Brain microvascular endothelial cell (primary cell): ENCODE data around the gene THUMPD3.

Source experiments
- DNase-seq: peaks from one replicate; pipeline ENCODE4 v3.0.0-alpha.2; 2020
- H3K27ac ChIP-seq: fragments of 250-450 bp; sonication (Bioruptor Pico); 2 replicates; pipeline ENCODE4 v1.5.1; 2020; ENCODE audit warnings: mild to moderate bottlenecking, moderate library complexity
- H3K27me3 ChIP-seq: fragments of 250-450 bp; sonication (Bioruptor Pico); replicated peaks from 2 replicates; pipeline ENCODE4 v1.5.1; 2020; ENCODE audit warnings: mild to moderate bottlenecking
- H3K36me3 ChIP-seq: fragments of 250-450 bp; sonication (Bioruptor Pico); replicated peaks from 2 replicates; pipeline ENCODE4 v1.5.1; 2020; ENCODE audit warnings: mild to moderate bottlenecking
- H3K4me3 ChIP-seq: 2 replicates; pipeline ENCODE4 v1.5.1; 2011; ENCODE audit warnings: low read depth, mild to moderate bottlenecking, control low read depth, low read length, moderate library complexity
- CTCF ChIP-seq: IDR thresholded peaks from 2 replicates; pipeline ENCODE4 v1.5.1; 2011; ENCODE audit warnings: low read depth, mild to moderate bottlenecking, moderate library complexity, low read length, control low read depth, inconsistent platforms; ENCODE audit errors: missing control alignments
- in situ Hi-C: cut with HindIII; loops from 2 replicates; pipeline ENCODE4 v1.10.0; 2017; ENCODE audit warnings: low sequenced_read_pairs, low pct_ligation_motif_present

Gene THUMPD3

GRCh38 chr3:9369508-9369907 is 6.7 kb downstream of the THUMPD3 start:
- no peak for TF ChIP-seq CTCF
- Histone ChIP-seq H3K27me3 (no peaks in the 10 kb centered on the region), H3K36me3 (peaks cover 48% of the 10 kb centered on the region), H3K4me3 (no peak overlapping the region), H3K27ac (no peak overlapping the region)
- in situ Hi-C loops = loop anchor here (25.0 kb wide), 1 partner anchor 93 kb away; no protein-coding TSS in a partner anchor
- DNase-seq = no peak

DNA sequence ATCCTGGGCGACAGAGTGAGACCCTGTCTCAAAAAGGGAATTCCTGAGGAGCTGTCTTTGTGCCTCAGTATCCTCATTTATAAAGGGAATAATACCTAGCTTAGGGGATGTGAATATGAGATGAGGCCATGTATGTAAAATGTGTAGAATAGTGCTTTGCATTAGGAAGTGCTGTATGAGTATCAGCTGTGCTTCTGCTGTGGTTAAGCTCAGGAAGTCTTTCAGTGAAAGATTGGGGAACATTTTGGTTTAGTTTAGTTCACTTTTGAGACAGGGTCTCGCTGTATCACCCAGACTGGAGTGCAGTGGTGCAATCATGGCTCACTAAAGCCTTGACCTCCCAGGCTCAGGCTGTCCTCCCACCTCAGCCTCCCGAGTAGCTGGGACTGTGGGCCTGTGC is 10.6 kb downstream of the THUMPD3 start:
- Histone ChIP-seq H3K27ac (no peak overlapping the region), H3K27me3 (no peaks in the 10 kb centered on the region), H3K4me3 (no peak overlapping the region), H3K36me3 (peaks cover 61% of the 10 kb centered on the region)
- no peak for TF ChIP-seq CTCF
- DNase-seq = no peak
- in situ Hi-C loops = loop anchor here (25.0 kb wide), 1 partner anchor 89 kb away; no protein-coding TSS in a partner anchor

DNA sequence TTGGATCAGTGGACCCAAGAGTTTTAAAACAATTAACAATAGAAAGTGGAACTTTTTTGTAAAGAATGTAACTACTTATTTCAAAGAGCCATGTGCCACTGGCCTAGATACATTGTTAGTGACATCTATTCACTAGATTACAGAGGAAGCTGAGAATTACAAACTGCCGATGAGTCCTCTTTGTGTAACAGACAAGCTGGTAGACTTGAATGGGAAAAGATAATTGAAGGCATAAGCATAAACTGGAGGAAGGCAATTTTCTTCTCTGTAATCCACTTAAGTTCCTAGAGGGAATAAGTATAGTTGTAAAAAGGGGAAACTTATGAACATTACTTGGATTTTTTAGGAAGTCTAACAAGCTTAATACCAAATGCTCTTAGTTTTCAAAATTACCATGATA is 15.1 kb downstream of the THUMPD3 start:
- Histone ChIP-seq H3K27me3 (no peaks in the 10 kb centered on the region), H3K27ac (no peak overlapping the region), H3K4me3 (no peak overlapping the region), H3K36me3 (peaks cover 44% of the 10 kb centered on the region)
- no peak for DNase-seq
- TF ChIP-seq CTCF = no peak
- in situ Hi-C loops = no loop called here

DNA sequence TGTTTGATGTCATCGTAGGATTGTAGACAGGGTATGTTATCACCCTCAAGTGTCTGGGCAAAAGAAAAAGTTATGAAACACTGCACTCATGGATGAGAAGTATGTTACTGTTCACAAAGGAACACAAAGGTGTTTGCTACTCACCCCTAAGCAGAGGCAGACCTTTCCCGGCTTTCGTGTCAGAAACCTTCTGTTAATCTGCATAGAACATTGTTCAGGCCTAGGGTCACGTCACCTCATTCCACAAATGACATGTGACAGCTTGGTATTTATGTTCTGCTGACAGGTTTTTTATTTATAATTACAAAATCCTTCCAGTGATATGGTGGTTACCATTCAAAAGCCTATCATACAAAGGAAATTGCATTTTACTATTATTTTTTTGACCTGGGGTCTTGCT is 16.5 kb downstream of the THUMPD3 start:
- H3K27ac ChIP-seq = no peak overlapping the region
- TF ChIP-seq CTCF = no peak
- in situ Hi-C loops = no loop called here
- H3K27me3 ChIP-seq = no peaks in the 10 kb centered on the region
- no peak for DNase-seq
- peaks cover 40% of the 10 kb centered on the region for H3K36me3 ChIP-seq
- no peak overlapping the region for H3K4me3 ChIP-seq

DNA sequence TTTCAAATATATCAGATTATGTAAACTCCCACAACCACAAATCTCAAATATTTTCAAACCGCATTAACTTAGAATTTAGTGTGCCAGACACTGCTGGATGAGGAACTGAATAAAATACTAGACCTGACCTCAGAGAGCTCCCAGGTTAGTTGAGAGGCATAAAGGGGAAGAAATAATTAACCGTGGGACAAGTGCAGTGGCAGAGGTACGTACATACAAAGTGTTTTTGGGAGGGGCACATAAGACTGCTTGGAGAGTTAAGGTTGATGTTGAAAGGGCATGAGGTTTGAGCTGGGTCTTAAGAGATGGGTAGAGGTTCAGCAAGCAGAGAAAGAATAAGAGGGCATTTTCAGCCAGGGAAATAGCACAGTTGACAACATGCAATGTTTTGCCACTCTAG is 17.2 kb downstream of the THUMPD3 start:
- DNase-seq = no peak
- H3K27ac ChIP-seq = no peak overlapping the region
- no peaks in the 10 kb centered on the region for H3K27me3 ChIP-seq
- in situ Hi-C loops = no loop called here
- no peak for TF ChIP-seq CTCF
- H3K4me3 ChIP-seq = no peak overlapping the region
- peaks cover 42% of the 10 kb centered on the region for H3K36me3 ChIP-seq

GRCh38 chr3:9384141-9384828 is 21.4 kb downstream of the THUMPD3 start:
- no peaks in the 10 kb centered on the region for H3K27me3 ChIP-seq
- no peak overlapping the region for H3K27ac ChIP-seq
- TF ChIP-seq CTCF = no peak
- no peak for DNase-seq
- H3K4me3 ChIP-seq = no peak overlapping the region
- in situ Hi-C loops = no loop called here
- H3K36me3 ChIP-seq = peaks cover 55% of the 10 kb centered on the region
